ENCODE data around the gene RTP2.

Gene RTP2, protein sequence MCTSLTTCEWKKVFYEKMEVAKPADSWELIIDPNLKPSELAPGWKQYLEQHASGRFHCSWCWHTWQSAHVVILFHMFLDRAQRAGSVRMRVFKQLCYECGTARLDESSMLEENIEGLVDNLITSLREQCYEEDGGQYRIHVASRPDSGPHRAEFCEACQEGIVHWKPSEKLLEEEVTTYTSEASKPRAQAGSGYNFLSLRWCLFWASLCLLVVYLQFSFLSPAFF

DNA sequence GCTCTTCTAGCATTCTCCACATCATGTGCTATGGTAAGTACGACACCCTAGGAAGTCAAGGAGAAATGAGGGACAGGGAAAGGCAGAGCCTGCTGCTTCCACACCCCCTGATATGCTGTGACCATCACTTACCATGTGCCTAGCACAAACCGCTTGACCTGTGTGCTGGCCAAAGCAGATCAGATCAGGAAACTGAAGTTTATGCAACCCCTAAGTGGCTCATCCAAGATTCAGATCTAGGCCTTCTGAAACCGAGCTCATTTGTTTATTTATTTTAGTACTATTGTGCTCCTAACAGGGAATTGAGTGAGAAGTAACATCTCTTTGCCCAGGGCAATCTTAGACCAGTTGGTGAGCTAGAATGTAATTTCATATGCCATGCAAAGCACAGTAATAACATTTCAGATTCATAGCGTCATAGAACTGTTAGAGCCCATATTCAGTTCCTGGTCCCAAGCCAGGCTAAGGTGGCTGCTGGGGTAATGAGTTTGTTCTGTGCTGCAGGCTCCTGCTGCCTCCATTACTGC, at the start of gene RTP2:
Gene RTP2 (minus strand): TSS at position 51 of the 527 bp plus-strand sequence. CDS start 429 bp downstream, outside the sequence.
- Histone ChIP-seq H3K9me3 (ENCODE audit: control insufficient read depth, low read length) (no peaks in the 10 kb centered on the region), H3K4me1 (ENCODE audit: control insufficient read depth, insufficient read depth, low read length) (no peaks in the 10 kb centered on the region), H3K9ac (ENCODE audit: low read length) (no peak within 1 kb of the TSS), H3K4me3 (ENCODE audit: low read length) (no peak within 1 kb of the TSS), H3K36me3 (ENCODE audit: control insufficient read depth, insufficient read depth, low read length, severe bottlenecking) (no peaks in the 10 kb centered on the region), H3K27me3 (replicated peaks; ENCODE audit: control insufficient read depth, insufficient read depth, low read length) (peaks cover 25% of the 10 kb centered on the region)
- peak; percentile 70 for DNase-seq (ENCODE audit: low read depth)

DNA sequence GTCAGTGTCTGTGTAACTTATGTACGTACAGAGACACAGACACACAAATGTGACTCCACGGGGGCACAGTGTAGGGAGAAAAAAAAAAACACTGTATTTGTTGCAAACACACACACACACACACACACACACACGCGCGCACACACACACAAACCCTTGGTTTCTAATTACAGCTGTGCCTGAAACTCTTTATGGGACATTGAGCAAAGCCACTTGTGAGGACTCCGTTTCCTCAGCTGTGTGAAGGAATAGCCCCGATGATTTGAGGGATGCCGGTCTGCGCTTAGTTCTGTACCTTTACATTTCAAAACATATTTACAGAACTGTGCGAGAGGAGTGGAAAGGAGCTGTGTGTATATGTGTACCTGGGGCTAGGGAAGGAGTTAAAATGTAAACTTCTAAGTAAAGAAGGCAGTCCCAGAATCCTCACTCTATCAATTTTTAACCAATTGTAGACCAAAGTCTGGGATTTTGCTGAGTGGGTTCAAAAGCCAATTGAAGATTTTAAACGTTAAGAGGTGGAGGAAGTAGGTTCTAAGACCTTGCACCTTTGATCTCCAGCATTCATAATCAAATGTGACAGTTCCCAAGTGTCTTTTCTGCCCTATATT, 48.3 kb upstream of the RTP2 start:
- Histone ChIP-seq H3K4me1 (ENCODE audit: control insufficient read depth, insufficient read depth, low read length) (peaks cover 20% of the 10 kb centered on the region), H3K27me3 (replicated peaks; ENCODE audit: control insufficient read depth, insufficient read depth, low read length) (no peaks in the 10 kb centered on the region), H3K9me3 (ENCODE audit: control insufficient read depth, low read length) (no peaks in the 10 kb centered on the region), H3K36me3 (ENCODE audit: control insufficient read depth, insufficient read depth, low read length, severe bottlenecking) (no peaks in the 10 kb centered on the region), H3K9ac (ENCODE audit: low read length) (no peak overlapping the region), H3K4me3 (ENCODE audit: low read length) (no peak overlapping the region)
- peak; percentile 30 for DNase-seq (ENCODE audit: low read depth)

DNA sequence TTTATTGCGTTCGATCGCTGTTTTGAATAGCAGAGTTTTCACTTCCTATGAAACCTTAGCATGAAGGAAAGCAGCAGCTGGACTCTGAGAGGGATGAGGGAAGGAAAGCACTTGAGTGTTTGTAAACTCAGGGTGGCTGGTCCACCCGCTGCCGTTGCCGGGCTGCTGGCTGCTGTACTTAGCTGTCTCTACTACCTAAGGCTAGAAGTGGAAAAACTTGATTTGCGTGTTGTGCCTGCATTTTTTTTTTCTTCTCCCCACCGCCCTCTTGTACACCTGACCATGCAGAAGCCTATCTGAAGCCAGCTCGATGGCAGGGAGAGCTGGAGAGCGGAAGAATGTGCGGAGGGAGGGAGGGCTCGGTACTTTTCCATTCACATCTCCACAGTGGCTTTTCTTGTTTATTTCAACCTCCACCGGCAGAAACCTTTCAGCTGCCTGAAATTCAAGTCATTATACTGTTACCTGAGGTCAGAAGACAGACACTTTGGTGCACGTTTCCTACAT, 47.7 kb upstream of the RTP2 start:
- H3K4me3 ChIP-seq (ENCODE audit: low read length), result no peak overlapping the region

DNA sequence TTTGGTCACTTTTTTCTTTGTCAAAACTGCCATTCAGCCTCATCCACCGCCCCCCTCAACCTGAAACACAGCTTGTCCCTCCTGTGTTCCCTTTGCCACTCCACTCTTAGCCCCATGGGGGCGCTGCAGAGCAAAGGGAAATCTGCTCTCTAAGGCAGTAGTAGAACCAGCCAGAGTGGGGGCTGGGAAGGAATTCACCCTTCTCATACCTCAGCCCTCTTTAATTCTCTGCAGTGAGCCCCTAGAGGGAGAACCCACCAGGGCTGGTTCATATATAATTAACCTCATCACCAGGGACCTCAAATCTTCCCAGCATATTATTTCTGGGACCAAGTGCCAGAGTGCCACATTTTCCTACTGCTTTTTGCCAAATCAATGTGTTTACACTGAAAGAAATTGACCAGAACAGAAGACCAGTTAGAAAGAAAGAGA, 45.7 kb upstream of the RTP2 start:
- no peaks in the 10 kb centered on the region for H3K9me3 ChIP-seq (ENCODE audit: control insufficient read depth, low read length)
- DNase-seq (ENCODE audit: low read depth), result peak; percentile 95
- H3K36me3 ChIP-seq (ENCODE audit: control insufficient read depth, insufficient read depth, low read length, severe bottlenecking), result no peaks in the 10 kb centered on the region
- peak overlapping the region; percentile 98 for H3K9ac ChIP-seq (ENCODE audit: low read length)
- peaks cover 20% of the 10 kb centered on the region for H3K4me1 ChIP-seq (ENCODE audit: control insufficient read depth, insufficient read depth, low read length)
- H3K4me3 ChIP-seq (ENCODE audit: low read length), result no peak overlapping the region
- no peaks in the 10 kb centered on the region for H3K27me3 ChIP-seq (replicated peaks; ENCODE audit: control insufficient read depth, insufficient read depth, low read length)

More for the DNA sequence above, 47.7 kb upstream of the RTP2 start:
- peak; percentile 21 for DNase-seq (ENCODE audit: low read depth)
- no peak overlapping the region for H3K9ac ChIP-seq (ENCODE audit: low read length)
- H3K9me3 ChIP-seq (ENCODE audit: control insufficient read depth, low read length), result no peaks in the 10 kb centered on the region
- H3K36me3 ChIP-seq (ENCODE audit: control insufficient read depth, insufficient read depth, low read length, severe bottlenecking), result no peaks in the 10 kb centered on the region
- no peaks in the 10 kb centered on the region for H3K27me3 ChIP-seq (replicated peaks; ENCODE audit: control insufficient read depth, insufficient read depth, low read length)
- H3K4me1 ChIP-seq (ENCODE audit: control insufficient read depth, insufficient read depth, low read length), result peaks cover 20% of the 10 kb centered on the region

DNA sequence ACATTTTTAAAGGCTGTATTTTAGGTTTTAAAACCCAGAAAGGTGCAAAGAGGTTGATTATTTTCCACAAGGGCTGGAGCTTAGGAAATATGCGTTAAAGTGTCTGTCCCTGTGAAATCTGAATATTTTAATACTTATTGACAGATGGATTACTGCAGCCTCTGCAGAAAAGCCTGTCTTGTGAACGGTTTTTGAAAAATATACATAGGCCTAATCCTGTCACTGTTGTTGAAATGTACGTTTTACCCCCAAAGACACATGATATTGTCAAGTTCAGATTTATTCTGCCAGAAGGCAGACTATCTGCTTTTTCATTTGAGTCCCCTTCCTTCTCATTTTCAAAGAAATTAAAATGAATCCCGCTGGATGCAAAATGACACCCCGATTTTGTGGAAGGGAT, 45.1 kb upstream of the RTP2 start:
- DNase-seq (ENCODE audit: low read depth), result no peak
- Histone ChIP-seq H3K9ac (ENCODE audit: low read length) (peak overlapping the region; percentile 98), H3K9me3 (ENCODE audit: control insufficient read depth, low read length) (no peaks in the 10 kb centered on the region), H3K4me1 (ENCODE audit: control insufficient read depth, insufficient read depth, low read length) (peaks cover 24% of the 10 kb centered on the region), H3K27me3 (replicated peaks; ENCODE audit: control insufficient read depth, insufficient read depth, low read length) (no peaks in the 10 kb centered on the region), H3K36me3 (ENCODE audit: control insufficient read depth, insufficient read depth, low read length, severe bottlenecking) (no peaks in the 10 kb centered on the region), H3K4me3 (ENCODE audit: low read length) (peak overlapping the region; percentile 90)

DNA sequence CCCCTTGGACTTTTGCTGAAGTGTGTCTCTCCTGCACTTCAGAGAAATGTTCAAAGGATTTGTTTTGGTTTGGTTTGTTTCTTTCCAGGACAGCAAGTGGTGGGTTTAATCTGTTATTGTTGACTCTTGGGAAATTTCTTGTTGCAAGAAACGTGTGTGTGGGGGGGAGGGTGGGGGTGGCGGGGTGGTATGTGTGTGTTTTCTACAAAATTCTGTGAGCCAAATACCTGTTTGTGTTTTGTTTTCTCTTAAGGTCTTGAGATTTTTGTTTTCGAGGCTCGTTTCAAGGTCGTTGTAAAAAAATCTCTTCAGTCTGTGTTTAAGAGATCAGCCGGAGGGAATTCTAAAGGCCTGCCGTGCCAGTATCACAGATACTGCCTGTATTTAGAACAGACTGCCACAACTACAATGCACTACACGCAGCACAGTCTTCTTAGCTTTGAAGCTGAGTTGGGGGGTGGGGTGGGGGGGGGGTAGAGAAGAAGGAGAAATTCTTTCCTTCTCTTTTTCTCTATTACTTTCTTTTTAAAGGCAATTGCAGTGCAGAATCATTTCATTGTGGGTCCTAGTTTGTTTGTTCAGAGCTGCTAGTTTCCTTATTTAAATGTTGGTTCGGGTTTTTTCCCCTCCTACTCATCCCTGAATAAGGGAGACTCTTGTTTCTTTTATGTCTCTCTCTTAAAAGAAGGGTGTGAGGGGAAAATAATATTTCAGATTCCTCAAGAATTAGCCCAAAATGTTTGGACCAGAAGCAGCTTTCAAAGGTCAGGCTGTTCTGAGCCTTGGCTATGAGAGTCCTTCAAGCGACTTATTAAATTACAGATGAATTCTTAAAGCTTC, 44.3 kb upstream of the RTP2 start:
- peaks cover 30% of the 10 kb centered on the region for H3K4me1 ChIP-seq (ENCODE audit: control insufficient read depth, insufficient read depth, low read length)
- peak; percentile 54 for DNase-seq (ENCODE audit: low read depth)
- H3K9ac ChIP-seq (ENCODE audit: low read length), result peak overlapping the region; percentile 98
- H3K4me3 ChIP-seq (ENCODE audit: low read length), result peak overlapping the region; percentile 90
- no peaks in the 10 kb centered on the region for H3K36me3 ChIP-seq (ENCODE audit: control insufficient read depth, insufficient read depth, low read length, severe bottlenecking)
- H3K9me3 ChIP-seq (ENCODE audit: control insufficient read depth, low read length), result no peaks in the 10 kb centered on the region
- H3K27me3 ChIP-seq (replicated peaks; ENCODE audit: control insufficient read depth, insufficient read depth, low read length), result no peaks in the 10 kb centered on the region

DNA sequence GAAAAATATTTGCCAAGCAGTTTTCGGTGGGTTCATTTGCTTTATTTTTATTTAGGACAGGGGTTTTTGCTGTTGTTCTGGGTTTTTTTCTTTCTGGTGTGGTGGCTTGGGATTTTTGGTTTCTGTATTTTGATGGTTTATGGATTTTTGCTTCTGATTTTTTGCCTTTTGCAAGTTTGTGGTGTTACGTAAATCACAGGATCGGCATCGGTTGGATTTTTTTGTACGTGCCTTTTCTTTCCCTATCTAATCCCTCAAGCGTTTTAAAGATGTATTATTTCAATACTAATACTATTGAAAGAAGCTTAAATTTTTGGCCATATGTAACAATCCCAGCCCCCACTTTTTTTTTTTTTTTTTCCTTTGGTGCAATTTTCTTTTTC, 43.7 kb upstream of the RTP2 start:
- Histone ChIP-seq H3K9me3 (ENCODE audit: control insufficient read depth, low read length) (no peaks in the 10 kb centered on the region), H3K9ac (ENCODE audit: low read length) (peak overlapping the region; percentile 98), H3K27me3 (replicated peaks; ENCODE audit: control insufficient read depth, insufficient read depth, low read length) (no peaks in the 10 kb centered on the region), H3K36me3 (ENCODE audit: control insufficient read depth, insufficient read depth, low read length, severe bottlenecking) (no peaks in the 10 kb centered on the region), H3K4me3 (ENCODE audit: low read length) (peak overlapping the region; percentile 90), H3K4me1 (ENCODE audit: control insufficient read depth, insufficient read depth, low read length) (peaks cover 34% of the 10 kb centered on the region)
- DNase-seq (ENCODE audit: low read depth), result no peak

DNA sequence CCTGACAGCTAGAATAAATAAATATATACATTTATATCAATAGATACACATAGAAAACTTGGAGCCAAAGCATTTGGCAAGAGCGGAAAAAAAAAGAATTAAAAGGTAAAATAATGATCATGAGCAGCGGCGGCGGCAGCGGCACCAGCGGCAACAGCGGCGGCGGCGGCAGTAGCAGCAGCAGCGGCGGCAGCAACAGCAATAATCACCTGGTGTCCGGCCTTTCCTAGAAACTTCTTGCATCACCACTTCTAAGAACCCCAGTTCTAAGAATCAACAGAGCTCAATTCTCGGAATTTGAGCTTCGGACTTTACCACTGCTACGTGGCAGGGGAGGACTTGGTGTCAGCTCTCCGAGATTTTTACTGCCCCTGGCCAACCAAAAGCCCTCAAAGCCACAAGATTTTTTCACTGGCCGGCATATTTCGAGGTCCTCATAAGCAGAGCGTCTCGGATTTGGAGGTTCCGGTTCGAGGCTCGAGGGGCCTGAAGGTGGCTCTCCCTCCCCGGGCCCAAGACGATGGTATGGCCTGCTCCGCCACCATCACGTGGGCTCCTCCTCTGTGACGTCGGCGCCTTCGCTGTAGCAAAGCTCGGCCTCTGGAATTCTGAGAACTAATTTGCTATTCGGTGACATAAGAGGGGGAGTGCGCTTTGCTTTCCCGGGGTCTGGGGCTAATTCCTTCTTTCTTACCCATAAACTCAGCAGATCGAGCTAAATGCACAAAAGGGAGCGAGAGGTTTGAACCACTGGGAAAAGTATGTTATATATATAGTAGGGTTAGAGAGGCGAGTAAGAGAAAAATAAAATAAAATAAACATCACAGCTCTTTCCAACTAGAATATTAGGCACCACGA, 43.1 kb upstream of the RTP2 start, which contains the start of gene BCL6:
Gene BCL6 (minus strand): TSS at position 268 of the 858 bp plus-strand sequence. CDS start 11,775 bp downstream, outside the sequence.
- Histone ChIP-seq H3K4me1 (ENCODE audit: control insufficient read depth, insufficient read depth, low read length) (peaks cover 39% of the 10 kb centered on the region), H3K36me3 (ENCODE audit: control insufficient read depth, insufficient read depth, low read length, severe bottlenecking) (no peaks in the 10 kb centered on the region), H3K4me3 (ENCODE audit: low read length) (peak within 1 kb of the TSS; percentile 90), H3K9me3 (ENCODE audit: control insufficient read depth, low read length) (no peaks in the 10 kb centered on the region), H3K27me3 (replicated peaks; ENCODE audit: control insufficient read depth, insufficient read depth, low read length) (no peaks in the 10 kb centered on the region), H3K9ac (ENCODE audit: low read length) (peak within 1 kb of the TSS; percentile 98)
- DNase-seq (ENCODE audit: low read depth), result peak; percentile 98

DNA sequence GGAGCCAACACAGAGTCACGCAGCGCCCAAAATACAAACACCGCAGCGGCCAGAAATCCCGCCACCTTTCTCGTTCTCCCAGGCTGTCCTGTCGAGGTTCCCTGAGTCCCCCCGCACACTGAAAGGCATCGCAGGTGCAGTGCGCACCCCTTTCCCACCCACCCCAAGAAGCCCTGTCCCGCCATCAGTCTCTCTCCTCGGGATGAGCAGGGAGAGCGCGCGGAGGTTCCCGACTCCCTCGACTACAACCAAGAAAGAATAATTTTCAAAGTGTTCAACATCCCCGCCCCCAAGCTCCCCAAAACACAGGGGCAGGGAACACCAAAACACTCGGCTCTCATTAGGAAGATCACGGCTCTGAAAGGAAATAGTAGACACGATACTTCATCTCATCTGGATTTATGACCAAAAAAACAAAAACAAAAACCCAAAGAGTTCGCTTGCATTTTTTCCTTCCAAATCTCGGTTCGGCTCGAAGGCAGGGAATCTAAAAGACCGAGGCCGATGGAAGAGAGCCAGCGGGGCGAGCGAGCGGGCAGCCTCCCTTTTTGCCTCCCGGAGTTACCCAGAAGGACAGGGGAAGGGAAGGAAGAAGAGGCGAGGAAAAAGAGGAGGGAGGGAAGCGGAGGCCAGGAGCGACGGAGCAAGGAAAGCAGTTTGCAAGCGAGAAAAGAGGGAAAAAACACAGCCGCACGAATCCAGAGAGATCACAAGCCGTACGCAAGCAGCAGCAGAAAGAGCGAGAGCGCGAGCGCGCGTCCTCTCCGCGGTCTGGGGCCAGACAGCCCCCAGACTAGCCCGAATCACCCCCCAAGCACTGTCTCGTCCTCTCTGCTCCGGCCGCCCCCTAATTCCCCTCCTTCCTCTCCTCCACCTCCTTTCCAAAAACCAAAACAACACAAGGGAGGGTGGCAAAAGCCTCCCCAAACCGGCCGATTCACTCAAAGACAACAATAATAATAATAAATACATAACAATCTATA, 42.1 kb upstream of the RTP2 start:
- Histone ChIP-seq H3K27me3 (replicated peaks; ENCODE audit: control insufficient read depth, insufficient read depth, low read length) (no peaks in the 10 kb centered on the region), H3K9me3 (ENCODE audit: control insufficient read depth, low read length) (no peaks in the 10 kb centered on the region), H3K36me3 (ENCODE audit: control insufficient read depth, insufficient read depth, low read length, severe bottlenecking) (no peaks in the 10 kb centered on the region), H3K4me1 (ENCODE audit: control insufficient read depth, insufficient read depth, low read length) (peaks cover 44% of the 10 kb centered on the region), H3K4me3 (ENCODE audit: low read length) (peak overlapping the region; percentile 90), H3K9ac (ENCODE audit: low read length) (peak overlapping the region; percentile 98)
- peak; percentile 71 for DNase-seq (ENCODE audit: low read depth)
